T-helper 2 cell (primary cell): ENCODE data around the gene SHQ1.
"Not testable (repeated sequence)": the region's sequence is repeated elsewhere in the genome, so short reads cannot be mapped to it uniquely, and the experiment has no call there.

ENCODE experiments used
- DNase-seq, 5 experiments: peaks; one replicate each; pipeline versions ENCODE4 v3.0.0 to v3.0.0-alpha.2; 2012 to 2022

The SHQ1 gene

DNA sequence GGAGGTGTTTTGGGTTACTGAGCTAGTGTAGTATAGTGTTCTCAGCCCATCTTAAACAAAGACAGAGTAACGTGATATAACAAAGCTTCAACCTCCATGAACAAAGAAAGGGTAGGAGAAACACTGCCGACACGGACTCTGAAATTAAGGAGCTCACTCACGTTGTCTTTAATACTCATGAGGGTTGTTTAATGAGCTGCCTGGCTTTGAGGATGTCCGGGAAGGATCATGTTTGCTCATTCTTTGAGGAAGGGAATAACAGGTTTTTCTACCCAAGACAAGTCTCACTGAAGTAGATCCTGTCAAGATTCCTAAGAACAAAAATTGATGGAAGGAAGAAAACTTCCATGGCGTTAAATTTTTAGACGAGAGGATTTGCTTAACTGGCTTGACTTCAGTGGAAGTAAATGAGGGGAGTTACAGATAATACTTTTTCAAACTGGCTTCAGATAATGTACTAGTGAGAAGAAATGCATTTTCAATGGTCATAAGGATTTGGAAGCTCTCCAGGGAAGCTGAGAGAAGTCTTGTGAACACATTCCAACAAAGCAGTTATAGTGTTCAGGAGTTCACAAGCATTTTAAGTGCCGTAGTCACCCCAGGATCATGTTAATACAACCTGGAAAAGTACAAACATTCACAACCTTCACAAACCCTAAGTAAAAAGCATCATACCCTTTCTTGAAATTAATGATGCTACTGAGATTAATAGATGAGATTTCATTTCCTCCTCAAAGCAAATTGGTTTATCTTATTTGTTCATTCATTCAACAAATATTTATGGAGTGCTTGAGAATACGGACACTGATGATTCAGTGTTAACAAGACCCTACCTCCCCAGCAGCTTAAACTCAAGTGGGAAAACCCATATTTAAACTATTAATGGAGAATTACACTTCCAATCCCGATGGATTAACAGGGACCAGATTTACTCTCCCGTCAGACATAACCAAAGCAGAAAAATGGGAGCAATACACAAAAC, 101.5 kb downstream of the SHQ1 start:
- no peak for DNase-seq

DNA sequence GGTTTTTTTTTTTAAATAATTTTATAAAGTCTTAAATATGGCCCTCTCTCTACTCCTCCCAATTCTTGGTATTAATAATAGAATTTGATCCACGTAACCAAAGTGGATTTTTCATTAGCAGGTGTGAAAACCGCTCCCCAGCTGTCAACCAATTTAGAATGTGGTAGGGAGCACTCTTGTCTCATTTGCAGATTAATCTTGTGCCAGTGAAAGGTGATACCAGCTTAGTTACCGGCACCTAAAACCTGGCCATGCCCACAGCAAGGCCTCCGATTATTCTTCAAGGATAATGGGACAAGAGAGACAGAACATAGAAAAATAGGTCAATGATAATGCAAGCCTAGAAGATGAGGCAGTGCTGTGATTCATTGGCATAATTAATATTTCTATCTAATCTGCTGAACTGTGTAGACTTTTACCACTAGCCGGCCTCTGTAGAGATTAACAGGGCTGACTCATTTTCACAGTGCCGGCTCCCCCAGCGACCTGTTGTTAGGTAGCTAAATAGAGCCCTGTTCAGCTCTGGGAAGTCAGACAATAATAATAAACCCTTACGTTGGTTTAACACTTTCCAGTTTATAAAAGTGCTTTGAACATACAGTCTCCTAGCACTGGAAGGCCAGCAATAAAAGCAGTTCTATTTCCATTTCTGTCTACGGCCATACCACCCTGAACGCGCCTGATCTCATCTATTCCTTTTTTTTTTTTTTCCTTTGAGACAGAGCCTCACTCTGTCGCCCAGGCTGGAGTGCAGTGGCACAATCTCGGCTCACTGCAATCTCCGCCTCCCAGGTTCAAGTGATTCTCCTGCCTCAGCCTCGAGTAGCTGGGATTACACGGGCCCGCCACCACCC, 102.9 kb downstream of the SHQ1 start:
- DNase-seq = no peak

DNA sequence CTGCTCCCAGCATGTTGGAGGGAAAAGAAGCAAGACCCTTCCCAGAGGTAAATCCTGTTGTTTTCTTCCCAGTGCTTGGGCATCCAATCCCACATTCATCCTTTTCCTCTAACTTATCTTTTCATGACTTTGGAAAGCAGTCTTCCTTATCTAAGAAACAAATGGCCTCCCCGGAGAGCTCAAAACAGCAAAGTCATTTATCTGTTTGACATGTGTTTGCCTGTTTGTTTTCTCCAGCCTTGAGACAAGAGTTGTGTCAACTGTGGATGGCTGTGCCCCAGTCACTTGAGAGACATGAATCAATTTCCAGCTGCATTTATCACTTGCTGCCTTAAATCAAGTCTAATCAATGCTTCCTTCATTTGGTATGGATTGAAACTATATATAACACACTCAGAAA, 103.9 kb downstream of the SHQ1 start:
- no peak for DNase-seq

DNA sequence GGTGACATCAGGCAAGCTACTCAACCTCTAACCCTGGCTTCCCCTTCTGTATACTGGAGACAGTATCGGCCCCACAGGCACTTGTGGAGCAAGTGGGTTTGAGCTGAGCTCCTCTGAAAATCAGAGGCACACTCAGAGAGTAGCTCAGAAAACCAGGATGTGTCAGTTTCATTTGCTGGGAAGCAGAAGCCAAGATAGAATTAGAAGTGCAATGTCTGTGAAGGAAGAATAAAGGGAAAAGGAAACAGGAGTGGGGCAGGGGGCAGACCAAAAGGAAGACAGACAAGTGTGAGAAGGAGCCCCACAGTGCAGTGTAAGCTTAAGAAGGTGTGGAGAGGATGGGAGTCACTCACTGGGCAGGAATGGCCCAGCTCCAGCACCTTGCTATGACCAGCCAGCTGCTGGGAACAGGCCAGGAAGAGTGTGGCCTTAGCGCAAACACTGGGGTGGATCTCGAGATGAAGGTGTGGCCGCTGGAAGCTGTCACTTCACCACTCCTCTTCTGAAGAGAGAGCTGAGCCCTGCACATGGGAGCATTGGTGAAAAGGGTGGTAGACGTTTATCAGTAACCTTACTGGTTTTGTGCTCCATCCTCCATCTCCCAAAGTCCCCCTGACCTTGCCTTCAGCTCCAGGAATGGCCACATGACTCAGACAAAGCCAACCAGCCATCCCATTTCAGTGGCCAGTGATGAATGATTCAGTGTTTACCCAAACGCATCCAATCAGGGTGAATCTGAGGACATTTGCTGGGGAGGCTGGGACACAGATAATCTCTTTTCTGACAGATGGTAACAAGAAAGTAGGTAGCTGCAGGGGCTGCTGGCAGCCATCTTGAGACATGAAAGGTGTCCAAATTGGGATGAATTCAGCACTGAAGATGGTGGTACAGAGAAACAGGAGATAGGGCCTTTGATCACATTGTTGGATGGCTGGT, 108.4 kb downstream of the SHQ1 start:
- no peak for DNase-seq

DNA sequence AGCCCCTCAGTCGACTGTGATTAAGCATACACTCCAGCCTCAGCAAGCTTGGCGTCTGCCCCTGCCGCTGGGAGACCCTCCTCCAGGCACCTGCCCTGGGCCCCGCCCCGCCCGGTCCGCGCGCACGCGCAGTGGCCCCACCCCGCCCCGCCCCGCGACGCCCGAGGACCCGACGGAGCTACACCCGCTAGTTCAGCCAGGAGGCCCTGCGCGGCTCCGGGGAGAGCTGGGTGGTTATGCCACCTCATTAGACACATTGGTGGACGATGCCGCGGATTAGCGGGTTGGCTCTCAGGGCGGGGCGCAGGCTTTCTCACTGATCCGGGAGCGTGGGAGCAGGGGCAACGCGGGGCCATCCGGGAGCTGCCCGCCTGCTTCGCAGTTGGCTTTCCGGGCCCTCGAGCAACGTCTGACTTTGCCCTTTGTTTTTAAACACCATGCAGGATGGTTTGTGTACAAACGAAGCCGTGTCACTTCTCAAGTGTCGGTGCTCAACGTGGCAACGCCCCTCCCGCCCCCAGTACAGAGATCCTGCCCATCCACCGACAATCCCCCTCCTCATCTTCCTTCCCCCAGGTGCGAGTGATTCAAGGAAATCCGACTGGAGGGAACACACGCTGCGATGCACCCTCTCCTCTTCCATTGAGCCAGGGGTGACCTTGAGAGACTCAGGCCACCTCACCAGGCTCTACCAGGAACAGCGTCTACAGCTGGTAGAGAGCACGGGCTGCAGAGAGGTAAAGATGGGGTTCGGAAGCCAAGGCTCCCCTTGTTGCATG, 109.3 kb downstream of the SHQ1 start:
- DNase-seq = peak; percentile 51 to 84 (median 62)

DNA sequence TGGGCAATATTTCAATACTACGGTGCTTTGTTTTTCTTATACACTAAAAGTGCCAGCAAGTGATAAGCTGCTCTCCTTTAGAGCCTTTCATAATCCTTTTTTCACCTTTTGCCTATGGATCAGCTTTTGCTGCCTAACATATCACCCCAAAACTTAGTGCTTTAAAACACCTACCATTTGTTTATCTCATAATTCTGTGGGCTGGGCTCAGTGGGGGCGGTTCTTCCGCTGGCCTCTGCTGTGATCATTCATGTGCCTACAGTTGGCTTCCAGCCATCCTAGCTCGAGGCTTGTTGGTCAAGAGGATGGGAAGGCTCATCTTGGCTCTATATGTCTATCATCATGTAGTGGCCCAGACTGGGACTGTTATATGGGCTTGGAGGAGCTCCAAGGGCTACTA, 113.2 kb downstream of the SHQ1 start:
- DNase-seq = not testable (repeated sequence)

DNA sequence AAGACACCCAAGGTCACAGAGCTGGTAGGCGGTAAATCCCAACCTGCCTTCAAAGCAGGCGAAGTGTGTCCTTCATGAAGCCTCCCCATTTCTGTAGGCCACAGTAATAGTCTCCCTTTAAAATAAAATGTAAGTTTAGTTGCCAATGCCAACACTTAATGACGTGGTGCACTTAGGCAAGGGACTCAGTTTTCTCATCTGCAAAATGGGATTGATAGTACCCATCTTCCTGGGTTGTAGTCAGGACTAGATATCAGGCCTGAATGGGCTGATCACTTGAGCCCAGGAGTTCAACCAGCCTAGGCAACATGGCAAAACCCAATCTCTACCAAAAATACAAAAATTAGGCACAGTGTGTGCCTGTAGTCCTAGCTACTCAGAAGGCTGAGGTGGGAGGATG, 114.6 kb downstream of the SHQ1 start:
- DNase-seq = no peak

DNA sequence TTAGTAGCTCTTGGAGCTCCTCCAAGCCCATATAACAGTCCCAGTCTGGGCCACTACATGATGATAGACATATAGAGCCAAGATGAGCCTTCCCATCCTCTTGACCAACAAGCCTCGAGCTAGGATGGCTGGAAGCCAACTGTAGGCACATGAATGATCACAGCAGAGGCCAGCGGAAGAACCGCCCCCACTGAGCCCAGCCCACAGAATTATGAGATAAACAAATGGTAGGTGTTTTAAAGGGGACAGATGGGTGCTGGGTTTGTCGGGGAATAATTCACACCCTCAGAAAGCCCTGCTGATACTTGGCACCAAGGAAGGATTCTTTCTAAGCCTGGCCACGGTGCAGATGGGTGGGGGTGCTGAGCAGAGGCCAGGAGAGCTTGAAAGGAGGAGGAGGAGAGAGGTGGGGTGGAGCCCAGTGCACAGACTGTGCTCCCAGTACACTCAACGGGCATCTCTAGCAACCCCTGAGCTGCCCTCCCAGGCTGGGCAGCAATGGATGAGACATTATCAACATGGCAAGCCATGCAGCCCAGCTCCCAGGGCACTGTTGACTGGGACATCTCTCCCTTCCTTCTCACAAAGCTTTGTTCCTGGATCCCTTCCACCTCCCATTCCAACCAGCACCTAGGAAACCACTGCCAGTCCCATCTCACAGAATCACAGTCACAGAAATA, 115.4 kb downstream of the SHQ1 start:
- not testable (repeated sequence) for DNase-seq

DNA sequence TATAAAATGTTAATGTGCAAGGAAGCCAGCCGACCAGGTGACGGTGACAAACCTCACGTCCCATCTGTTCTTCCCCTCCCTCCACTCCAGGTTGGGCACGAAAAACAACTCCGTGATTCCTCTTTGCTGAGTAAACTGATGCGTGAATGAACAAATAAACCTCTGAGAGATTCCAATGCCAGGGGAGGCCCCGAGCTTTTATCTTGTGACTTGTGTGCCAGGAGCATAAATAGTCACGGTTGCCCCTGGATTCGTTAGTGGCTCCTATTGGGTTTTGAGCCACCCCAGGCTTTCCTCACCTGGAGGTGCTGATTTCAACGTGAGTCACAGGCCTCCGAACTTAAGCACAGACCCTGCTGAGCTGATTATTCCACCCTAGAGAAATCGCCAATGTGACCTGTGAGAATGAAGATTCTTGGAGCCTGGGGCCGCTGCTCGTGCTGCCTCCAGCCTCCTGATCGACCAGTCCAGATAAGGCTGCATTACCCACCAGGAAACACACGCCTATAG, 119.2 kb downstream of the SHQ1 start:
- DNase-seq = no peak

DNA sequence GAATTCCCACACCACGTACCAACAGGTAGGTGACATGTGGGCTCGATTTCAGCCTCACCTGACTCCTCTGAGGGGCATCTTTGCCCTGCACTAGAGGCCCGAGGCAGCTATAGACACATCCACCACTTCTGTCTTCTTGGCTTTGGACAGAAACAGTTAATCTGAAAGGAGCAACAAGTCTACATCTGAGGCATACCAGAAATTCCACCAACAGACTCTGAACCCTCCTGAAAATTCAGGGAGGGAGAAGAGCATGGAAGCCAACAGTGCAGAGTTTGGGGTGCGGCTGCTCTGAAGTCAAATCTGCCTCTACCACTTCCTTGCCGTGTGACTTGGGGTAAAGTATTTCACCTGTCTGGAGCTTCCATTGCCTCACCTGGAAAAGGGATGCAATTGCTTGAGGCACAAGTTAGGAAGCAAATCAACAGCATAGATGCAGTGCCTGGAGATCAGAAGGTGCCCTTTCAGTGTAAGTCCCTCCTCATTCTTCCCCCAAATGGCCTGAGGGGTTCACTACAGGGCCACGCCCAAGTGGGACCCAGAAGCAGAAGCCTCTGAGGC, 119.8 kb downstream of the SHQ1 start:
- DNase-seq = no peak

DNA sequence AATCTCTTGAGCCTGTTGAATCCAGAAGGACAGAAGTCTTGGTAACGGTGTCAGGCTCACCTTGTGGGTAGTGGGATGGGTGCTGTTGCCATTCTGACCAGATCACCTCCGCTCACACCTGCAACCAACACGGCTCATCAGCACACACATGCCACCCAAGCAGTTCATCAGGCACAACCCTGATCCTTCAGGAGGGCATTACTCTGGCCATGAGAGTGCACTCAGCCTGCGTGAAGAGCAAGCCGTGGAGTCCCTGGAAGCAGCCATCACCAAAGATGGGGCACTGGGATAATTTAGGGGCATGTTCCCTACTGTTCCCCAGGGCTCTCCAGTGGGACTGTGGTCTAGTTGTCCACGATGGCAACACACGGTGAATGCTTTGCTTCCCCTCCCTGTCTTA, 120.5 kb downstream of the SHQ1 start:
- no peak for DNase-seq

DNA sequence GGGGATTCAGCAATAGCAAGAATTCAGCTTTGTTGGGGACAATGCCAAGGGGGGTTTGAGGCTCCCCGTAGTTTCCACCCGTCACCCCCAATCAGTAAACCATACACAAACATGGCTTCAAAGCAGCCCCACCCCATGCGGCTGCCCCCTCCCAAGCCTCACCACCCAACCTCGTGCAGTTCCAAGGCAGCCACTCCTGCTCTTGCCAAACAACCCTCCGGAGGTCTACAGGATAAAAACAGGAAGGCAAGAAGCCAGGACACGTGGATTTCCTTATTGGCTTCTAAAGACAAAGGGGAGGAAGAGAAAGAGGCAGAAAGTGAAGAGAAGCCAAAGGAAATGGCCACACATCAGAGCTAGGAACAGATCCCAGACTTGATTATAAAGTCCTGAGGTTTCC, 121.1 kb downstream of the SHQ1 start:
- DNase-seq = no peak

DNA sequence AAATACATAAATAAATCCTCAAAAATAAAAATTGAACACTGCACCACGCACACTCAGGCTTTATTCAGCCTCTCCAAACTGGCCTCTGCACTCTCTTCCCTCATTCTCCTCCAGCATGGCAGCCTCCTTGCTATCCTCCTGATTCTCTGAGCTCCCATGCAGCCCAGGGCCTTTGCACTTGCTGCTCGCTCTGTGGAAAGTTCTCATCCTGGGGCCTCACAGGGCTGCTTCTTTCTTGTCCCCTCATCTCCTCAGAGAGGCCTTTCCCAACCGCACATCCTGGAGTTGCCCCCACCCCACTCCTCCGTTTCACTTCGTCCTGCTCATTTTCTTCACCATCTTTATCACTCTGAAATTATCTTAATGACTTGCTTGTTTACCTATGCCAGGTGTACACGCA, 123.0 kb downstream of the SHQ1 start:
- no peak for DNase-seq

DNA sequence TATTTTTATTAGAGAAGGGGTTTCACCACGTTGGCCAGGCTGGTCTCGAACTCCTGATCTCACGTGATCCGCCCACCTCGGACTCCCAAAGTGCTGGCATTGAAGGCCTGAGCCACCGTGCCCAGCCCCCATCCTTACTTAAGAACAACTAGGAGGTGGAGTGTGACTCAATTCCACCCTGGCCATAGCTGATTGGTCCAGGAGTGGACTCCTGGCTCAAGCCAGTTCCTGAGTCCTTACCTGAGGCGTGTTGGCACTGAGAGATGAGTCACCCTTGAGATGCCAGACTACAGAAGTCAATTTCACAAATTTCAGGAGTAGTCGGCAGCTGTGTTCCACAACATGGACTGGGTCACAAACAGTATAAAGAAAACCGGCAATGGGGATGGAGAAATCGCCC, 124.2 kb downstream of the SHQ1 start:
- DNase-seq = no peak

DNA sequence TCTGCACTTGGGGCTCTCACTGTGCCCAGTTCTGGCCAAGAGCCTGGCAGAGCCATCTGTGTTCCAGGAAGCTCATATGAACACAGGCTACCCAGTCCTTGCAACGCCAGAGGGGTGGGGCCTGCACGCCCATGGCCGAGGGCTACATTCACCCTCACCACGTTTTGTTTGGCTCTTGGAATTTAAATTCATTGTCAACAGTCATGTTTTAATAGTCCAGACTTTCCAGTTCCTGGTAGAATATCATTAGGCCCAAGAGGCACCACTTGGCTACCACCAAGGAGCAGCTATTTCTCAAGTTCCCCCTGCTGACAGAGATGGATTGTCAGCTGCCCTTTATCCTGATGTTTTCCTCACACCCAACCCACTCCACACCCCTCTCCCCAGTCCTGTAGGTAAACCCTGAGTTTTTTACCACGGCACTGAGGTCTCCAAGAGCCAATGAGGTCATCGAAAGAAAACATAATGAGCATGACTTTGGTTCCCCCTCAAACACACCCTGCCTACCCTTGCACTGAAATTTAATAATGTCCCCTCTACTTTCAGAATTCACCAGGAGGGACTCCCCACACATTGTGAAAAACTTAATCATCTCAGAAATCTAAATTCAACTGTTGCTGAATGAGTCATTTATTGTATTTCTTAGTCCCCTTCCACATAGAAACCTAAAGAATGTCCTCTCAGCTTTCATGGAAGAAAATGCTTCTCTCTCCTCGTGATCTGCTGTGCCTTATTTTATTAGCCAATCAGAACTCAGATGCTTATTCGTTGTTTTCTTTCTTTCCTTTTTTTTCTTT, 125.1 kb downstream of the SHQ1 start:
- DNase-seq = peak in 1 of 5 experiments; percentile 58

DNA sequence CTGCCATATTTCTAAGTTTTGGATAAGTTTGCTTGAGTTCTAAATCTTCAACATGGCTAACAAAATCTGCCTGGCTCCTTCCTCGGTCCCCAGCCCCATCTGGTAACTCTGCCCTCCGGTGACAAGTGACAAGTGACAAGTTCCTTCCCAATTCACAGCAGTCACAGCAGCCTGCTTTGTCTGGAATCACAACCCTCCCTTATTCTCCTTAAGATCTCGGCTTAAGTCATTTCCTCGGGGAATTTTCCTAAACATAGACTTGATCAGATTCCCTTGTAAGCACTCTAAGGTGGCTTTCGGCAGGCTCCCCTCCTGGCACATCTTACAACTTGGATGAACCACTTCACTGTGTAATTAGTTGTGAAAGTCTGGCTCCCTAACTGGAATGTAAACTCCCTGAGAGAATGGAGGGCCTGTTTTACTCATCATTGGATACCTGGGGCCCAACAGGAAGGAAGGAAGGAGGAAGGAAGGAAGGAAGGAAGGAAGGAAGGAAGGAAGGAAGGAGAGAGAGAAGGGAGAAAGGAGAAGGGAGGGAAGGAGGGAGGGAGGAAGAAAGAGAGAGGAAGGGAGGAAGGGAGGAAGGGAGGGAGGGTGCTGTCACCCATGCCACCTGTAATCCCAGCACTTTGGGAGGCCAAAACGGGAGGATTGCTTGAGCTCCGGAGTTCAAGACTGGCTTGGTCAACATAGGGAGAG, 126.4 kb downstream of the SHQ1 start:
- DNase-seq = no peak

DNA sequence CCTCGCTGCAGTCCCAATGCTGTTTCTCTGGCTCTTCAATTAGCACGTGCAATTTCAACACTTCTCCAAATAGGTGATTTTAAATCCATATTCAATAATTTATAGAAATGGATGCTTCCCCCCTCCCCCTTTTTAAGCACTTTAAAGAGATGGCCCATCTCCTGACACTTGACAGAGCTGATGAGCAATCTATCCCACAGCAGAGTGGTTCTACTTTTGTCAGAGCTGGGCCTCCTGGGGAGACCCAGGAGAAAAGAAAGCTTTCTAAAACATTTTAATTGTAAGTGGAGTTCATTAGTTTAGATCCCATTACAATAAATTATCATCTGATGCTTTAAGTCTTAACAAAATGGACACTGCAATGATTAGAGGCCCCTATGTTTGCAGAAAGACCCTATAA, 127.7 kb downstream of the SHQ1 start:
- DNase-seq = no peak

DNA sequence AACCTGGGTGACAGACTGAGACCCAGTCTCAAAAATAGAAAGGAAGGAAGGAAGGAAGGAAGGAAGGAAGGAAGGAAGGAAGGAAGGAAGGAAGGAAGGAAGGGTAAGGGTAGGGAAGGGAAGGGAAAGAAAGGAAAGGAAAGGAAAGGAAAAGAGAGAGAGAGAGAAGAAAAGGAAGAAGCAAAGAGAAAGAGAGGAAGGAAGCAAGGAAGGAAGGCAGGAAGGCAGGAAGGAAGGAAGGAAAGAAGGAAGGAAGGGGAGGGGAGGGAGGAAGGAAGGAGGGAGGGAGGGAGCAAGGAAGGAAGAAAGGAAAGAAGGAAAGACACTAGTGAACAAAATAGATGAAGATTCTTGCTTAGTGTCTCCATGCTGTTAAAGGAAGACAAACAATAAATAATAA, 129.1 kb downstream of the SHQ1 start:
- no peak for DNase-seq

DNA sequence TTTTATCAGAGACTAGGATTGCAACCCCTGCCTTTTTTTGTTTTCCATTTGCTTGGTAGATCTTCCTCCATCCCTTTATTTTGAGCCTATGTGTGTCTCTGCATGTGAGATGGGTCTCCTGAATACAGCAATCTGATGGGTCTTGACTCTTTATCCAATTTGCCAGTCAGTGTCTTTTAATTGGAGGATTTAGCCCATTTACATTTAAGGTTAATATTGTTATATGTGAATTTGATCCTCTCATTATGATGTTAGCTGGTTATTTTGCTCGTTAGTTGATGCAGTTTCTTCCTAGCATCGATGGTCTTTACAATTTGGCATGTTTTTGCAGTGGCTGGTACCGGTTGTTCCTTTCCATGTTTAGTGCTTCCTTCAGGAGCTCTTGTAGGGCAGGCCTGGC, 134.1 kb downstream of the SHQ1 start:
- DNase-seq = not testable (repeated sequence)
